Vagina (tissue), 2 donors: Measurements from ENCODE around the gene RASGRP2.

Source experiments
- POLR2A ChIP-seq, 2 donors: fragments of 450-650 bp; IDR thresholded peaks; one replicate each; pipeline ENCODE4 v1.6.1; 2017; ENCODE audit warnings: antibody characterized with exemption in 2 of 2, mild to moderate bottlenecking in 2 of 2, moderate library complexity in 2 of 2
- TF ChIP-seq, protein P1 (sequence below), 3 experiments: fragments of 450-650 bp in 2 of 3; fragments of 200-600 bp in 1 of 3; sonication (generic) in 1 of 3; IDR thresholded peaks; one replicate each; pipeline ENCODE4 v1.5.1; 2017 to 2019; ENCODE audit warnings: antibody characterized with exemption in 3 of 3, mild to moderate bottlenecking in 2 of 3, moderate library complexity in 2 of 3

DNA sequence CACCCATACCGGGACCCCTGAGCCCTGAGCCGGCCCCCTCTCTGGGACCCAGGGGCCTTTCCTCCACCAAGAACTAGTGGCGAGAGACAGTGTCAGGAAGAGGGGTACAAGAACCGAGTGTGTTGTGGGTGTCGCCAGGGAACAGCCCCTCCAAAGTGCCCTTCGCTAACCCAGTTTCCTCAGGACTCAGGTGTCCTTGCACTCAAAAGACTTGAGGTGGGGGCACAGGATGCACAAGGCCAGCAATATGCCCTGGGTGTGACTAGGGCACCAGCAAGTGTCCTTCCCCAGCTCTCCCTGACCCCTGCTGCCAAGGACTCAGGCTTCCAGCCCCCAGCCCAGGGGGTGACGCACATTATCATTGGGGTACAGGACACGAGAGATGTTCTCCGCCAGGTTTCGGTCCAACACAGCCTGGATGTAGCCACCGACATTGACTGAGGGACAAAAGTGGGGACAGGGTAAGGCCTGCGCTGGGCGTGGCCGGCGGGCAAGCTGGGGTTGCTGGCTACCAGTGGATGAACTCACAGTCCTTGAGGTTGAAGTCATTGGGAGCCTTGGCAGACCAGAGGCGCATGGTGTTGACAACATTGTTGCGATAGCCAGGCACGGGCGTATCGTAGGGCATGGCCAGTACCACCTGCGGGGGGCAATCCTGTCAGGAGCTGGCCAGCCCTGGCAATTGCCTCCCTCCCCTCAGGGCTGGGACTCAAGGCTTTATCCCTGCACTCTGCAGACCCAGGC lies 11.1 kb upstream of the RASGRP2 start:
- TF ChIP-seq, protein P1, sequence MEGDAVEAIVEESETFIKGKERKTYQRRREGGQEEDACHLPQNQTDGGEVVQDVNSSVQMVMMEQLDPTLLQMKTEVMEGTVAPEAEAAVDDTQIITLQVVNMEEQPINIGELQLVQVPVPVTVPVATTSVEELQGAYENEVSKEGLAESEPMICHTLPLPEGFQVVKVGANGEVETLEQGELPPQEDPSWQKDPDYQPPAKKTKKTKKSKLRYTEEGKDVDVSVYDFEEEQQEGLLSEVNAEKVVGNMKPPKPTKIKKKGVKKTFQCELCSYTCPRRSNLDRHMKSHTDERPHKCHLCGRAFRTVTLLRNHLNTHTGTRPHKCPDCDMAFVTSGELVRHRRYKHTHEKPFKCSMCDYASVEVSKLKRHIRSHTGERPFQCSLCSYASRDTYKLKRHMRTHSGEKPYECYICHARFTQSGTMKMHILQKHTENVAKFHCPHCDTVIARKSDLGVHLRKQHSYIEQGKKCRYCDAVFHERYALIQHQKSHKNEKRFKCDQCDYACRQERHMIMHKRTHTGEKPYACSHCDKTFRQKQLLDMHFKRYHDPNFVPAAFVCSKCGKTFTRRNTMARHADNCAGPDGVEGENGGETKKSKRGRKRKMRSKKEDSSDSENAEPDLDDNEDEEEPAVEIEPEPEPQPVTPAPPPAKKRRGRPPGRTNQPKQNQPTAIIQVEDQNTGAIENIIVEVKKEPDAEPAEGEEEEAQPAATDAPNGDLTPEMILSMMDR (IDR thresholded peaks at IDR 0.05), result no peak
- no peak for TF ChIP-seq POLR2A (IDR thresholded peaks at IDR 0.05)
